Left colon (tissue), 2 donors: ENCODE measurements around the gene GABRD. TPM values are rescaled to one million over a fixed set of nuclear protein-coding genes. Genes with fewer than 3 reads are reported as not detected.

Experiments used
- ATAC-seq: fragments of 200-7000 bp; cut with Tn5 transposase; one replicate; pipeline ENCODE4 v1.9.1; 2020; ENCODE audit warnings: mild to moderate bottlenecking, moderate library complexity
- DNase-seq, 2 donors: peaks; one replicate each; pipeline ENCODE4 v3.0.0-alpha.2; 2020
- intact Hi-C, 2 donors: fragments of 100-400 bp; cut with DNase I in 1 of 2; cut with micrococcal nuclease in 1 of 2; formaldehyde crosslinking; loops; one replicate each; pipeline versions ENCODE4 v1.11.2 to v1.14.0; 2022; cut with DNase I, micrococcal nuclease
- total RNA-seq, 2 donors: library from RNA; stranded (reverse); fragmentation: NEBNext Ultra II Directional; extraction: Animal tissue kit (Norgen Biotek cat#: 25700); gene quantifications; one replicate each; pipeline ENCODE4 v1.2.1, GENCODE V29; 2021
- donor health status: DM: no; HTN: no; CAD: no.
- donor health status: DM: yes; HTN: yes; CAD: no.

The GABRD gene
- total RNA-seq, 2 donors from 2014 or later = not detected

GRCh38 chr1:2061065-2061778 lies 42.1 kb downstream of the GABRD start:
- ATAC-seq (no peak), DNase-seq (no peak)
- intact Hi-C loops = no loop called here

- intact Hi-C loops = no loop called here
- DNase-seq (no peak), ATAC-seq (no peak)
Measured at GRCh38 chr1:2065699-2066098, 46.6 kb downstream of the GABRD start.

GRCh38 chr1:2067393-2067792 lies 48.2 kb downstream of the GABRD start:
- intact Hi-C loops = no loop called here
- ATAC-seq (no peak), DNase-seq (no peak)

DNA sequence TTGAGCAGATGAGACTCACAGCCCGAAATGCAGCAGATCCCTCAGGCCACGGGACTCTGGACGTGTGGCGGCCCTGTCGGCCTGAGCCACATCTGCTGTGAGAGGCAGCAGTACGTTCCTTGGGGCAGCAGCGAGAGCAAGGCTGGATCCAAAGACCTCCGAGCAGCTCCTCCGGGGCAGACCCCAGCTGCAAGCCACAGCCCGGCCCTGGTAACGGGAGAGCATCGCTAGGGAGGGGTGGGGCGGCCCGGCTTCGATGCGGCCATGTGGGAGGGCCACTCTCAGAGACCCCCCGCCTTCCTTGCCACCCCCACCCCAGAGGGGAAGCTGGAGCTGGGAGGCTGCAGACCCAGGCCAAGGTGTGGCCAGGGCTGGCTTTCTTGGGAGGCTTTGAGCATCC lies 48.8 kb downstream of the GABRD start:
- DNase-seq = no peak
- intact Hi-C loops = no loop called here
- ATAC-seq = no peak

DNA sequence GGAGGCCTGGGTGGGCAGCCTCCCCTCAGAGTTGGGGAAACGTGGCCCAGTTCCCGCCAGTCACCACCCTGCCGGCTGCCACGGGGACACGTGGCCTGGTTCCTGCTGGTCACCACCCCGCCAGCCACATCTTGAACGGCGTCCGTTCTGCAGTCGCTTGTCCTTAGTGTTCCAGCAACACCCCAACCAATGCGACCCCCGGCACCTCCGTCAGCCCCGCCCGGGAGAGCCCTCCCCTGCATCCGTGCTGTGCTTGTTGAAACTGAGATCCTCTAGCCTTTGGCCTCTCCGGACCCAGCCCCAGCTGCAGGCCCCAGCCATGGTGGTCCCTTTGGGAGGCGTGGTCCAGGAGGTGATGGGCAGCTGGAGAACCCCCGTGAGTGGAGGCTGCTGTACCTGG lies 49.8 kb downstream of the GABRD start:
- intact Hi-C loops = no loop called here
- ATAC-seq (no peak), DNase-seq (no peak)

DNA sequence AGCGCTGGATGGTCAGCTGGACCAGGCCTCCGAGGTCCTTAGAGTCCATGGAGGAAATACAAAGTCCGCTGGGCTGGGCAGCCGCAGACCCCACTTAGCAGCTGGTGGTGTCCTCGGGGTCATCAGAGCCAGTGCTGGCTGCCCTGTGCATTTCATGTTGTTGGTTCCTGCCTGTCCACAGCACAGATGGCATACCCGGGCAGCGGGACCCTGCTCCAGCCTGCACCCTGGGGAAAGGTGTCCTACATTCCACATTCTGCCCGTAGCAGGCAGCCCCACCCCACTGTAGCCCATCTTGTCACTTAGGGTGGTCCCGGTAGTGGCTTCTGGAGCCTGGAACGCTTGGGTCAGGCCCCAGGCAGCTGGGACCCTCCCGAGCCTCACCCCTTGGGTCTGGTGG lies 50.9 kb downstream of the GABRD start:
- DNase-seq (no peak), ATAC-seq (no peak)
- intact Hi-C loops = no loop called here

DNA sequence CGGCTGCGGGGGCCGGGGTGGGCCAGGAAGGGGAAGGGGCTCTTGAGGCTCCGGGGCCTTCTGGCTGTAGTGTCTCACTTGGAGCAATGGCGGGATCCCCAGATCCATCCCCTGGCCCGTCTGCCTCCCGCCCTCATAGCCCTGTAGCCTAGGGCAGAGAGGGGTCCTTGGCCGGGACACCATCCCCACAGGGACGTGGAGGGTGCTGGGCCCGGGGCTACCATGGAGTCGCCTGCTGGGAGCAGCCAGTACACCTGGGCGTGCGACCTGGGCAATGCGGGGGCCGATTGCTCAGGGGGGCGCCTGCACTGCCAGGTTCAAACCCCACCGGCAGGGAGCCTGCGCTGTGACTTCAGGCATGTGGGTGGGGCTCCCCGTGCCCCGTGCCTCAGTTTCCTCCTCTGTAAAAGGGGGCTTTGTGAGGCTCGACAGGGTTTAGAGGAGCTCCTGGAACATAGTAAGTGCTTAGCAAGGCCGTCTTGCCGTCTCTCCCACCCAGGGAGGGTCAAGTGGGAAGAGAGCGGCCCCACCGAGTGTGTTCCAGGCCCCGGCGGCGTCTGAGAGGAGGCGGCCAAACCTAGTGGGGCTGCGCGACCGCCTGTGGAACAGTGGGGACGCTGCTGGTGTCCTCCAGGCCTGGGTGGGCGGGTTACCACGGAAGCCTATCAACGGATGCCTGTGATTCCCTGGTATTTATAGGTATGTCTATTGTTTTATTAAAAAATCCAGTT lies 51.8 kb downstream of the GABRD start:
- ATAC-seq (no peak), DNase-seq (no peak)
- intact Hi-C loops = no loop called here

DNA sequence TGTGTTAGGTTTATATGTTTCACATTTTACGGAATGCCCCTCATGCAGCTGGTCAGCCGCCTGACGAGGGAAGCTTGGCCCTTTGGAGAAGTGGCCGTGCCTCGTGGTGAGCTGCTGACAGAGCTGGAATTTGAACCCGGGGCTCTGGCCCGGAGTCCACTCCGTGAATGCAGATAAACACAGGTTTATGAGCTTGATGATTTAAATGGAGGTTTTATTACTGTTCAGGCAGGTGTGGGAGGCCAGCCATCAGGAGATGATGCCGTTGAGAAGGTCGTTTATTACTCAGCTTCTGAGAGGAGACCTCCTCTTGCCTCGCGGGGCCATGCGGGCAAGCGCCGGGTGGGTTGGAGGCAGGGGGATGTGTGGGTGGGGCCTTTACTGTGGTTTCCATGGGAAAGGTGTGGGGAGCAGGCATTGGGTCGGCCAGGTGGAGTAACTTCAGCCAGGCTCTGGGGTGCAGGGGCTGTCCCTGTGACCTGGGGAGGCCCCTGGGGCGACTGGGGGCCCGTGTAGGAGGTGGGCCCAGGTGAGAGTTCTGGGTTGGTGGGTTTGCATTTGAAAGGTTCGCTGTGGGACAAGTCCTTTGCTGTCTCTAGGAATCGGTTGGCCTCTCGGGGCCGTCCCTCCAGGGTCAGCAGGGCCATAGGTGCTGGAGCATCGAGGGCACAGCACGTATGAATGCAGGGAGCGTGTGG lies 53.1 kb downstream of the GABRD start:
- ATAC-seq = peak; percentile 96
- peak; percentile 71 to 81 for DNase-seq
- intact Hi-C loops = no loop called here

GRCh38 chr1:2072891-2073290 lies 53.7 kb downstream of the GABRD start:
- no peak for DNase-seq
- ATAC-seq = no peak
- intact Hi-C loops = no loop called here

DNA sequence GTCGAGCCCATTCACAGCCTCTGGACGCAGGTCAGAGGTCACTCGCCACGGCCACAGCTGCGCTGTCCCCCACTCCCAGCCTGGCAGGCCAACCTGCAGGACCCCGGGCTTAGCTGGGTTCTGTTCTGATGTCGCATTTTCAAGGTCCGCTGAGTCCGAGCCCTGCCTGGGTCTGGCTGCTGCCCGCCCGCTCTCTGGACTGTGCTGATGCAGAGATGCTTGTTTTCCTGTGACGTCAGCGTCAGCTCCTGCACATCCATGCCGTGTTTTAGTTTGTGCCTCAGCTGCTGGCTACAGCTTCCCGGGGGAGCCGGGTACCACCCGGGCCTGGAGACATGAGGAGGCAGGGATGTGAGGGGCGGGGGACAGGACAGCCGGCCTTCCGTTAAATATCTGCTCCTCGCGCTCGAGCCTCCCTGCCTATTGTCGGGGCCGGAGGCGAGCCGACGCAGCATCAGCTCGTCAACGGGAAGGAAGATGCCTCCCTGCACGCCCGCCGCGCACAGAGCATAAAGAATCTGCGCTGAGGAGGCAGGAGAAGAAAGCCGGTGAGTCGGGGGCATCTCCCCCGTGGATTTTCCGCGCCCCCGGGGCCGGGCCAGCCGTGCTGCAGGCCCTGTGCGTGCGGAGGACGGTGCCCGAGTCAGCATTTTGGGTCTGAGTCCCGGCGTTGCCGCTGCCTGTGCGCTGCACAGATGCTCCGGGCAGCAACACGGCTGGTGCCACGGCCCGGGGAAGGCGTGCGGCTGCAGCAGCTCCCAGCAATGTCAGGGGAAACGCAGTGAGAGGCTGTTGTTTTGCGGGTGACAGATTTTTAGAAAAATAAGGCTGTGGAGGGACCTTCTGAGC lies 54.5 kb downstream of the GABRD start:
- intact Hi-C loops = no loop called here
- DNase-seq (no peak), ATAC-seq (no peak)

- DNase-seq = no peak
- intact Hi-C loops = no loop called here
- ATAC-seq = no peak
Measured at GRCh38 chr1:2074396-2074795, 55.3 kb downstream of the GABRD start.

DNA sequence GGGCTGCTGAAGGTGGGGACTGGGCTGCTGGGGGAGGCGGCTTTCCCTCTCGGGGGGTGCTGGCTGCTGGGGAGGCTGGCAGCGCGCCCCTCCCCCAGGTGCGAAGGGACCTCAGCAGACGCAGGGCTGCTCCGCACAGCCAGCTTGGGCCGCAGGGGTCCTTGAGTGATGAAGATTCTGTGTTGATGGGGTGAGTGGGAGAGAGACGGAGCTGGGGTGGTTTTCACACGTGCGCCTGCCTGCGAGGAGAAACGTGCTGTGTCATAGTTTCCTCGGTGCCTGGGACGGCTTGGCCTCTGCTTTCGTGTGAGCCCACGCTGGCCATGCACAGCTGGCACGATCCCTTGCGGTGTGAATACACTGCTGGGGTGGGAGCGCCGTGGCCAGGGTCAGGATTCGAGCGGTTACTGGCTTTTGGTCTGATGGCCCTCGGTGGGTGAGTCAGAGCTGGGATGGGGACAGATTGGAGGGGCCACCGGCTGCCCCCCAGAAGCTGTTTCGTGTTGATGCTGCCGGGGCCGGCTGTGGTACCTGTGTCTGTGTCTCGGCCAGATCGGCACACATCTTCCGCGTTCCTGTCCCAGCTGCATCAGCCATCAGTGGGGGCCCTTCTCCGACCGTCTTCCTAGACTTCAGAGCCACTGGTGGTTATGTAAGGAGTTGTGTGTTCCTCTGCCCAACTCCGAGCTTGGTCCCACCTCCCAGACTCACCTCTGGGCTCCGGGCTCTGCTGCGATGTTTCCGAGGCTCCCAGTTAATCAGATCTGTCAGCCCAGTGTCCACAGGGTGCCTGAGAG lies 56.0 kb downstream of the GABRD start:
- no peak for ATAC-seq
- no peak for DNase-seq
- intact Hi-C loops = no loop called here

DNA sequence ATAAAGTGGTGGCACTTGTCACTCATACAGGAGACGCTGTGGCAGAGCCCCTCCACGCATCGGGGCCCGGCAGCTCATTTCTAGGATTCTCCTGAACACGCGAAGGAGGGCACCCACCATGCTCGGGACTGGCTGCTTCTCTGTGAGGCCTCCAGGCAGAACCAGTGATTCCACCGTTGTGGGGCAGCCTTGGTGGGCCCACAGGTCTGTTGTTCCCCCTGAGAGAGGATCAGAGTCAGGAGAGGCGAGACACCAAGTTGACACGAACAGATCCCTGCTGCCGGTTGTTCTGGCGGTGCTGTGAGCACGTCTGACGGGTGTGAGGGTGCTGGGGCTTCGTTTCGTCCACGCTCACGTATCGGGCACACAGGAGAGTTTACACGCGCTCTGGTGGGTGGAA lies 57.7 kb downstream of the GABRD start:
- ATAC-seq = no peak
- intact Hi-C loops = no loop called here
- no peak for DNase-seq

- DNase-seq (no peak), ATAC-seq (no peak)
- intact Hi-C loops = no loop called here
Measured at GRCh38 chr1:2078170-2078569, 59.0 kb downstream of the GABRD start.

GRCh38 chr1:2079396-2080085 lies 60.4 kb downstream of the GABRD start:
- ATAC-seq (no peak), DNase-seq (no peak)
- intact Hi-C loops = no loop called here

- no peak for DNase-seq
- intact Hi-C loops = no loop called here
- no peak for ATAC-seq
Measured at GRCh38 chr1:2080140-2080539, 61.0 kb downstream of the GABRD start.
